ENCODE measurements around the gene ANLN. TPM values are rescaled to one million over a fixed set of nuclear protein-coding genes. Genes with fewer than 3 reads are reported as not detected.

Gene ANLN
- total and polyA plus RNA-seq, 7 donors, result 2.4 to 16.9 (median 4.6) TPM

DNA sequence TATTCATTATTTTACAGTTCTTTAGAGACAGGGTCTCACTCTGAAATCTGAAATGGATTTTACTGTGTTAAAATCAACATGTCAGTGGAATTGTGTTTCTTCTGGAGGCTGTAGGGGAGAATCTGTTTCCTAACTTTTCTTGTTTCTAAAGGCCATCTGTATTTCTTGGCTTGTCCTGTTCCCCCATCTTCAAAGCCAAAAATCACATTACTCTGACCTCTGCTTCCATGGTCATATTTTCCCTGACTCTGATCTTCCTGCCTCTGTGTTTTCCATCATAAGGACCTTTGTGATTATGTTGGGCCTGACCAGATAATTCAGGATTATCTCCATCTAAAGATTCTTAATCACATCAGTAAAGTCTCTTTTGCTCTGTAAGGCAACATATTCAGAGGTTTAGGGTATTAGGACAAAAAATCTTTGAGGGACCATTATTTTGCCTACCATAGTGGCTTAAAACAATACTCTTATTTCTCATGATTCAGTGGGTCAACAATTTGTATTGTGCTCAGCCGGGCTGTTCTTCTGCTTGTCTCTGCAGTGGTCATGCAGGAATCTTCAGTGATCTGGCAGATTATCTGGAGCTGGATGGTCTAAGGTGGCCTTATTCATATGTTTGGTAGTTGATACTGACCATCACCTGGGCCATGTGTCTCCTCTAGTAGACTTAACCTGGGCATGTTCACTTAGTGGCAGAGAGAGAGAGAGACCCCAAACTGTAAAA, 5.7 kb downstream of the ANLN start:
- DNase-seq, result no peak
- Histone ChIP-seq H3K36me3 (no peaks in the 10 kb centered on the region), H3K9me3 (no peaks in the 10 kb centered on the region), H3K4me1 (peaks cover 0 to 23% (median 11%) of the 10 kb centered on the region in 4 donors), H3K4me3 (no peak overlapping the region), H3K27me3 (no peaks in the 10 kb centered on the region), H3K27ac (no peak overlapping the region)
- 95 to 97% methylated on average over 1 of the region's 1 CpG for WGBS, 2 donors
- no peak for TF ChIP-seq EP300 (IDR thresholded peaks at IDR 0.05)
- no peak for TF ChIP-seq POLR2AphosphoS5 (IDR thresholded peaks at IDR 0.05)
- no peak for TF ChIP-seq POLR2A (IDR thresholded peaks at IDR 0.05)
- TF ChIP-seq, protein P1, sequence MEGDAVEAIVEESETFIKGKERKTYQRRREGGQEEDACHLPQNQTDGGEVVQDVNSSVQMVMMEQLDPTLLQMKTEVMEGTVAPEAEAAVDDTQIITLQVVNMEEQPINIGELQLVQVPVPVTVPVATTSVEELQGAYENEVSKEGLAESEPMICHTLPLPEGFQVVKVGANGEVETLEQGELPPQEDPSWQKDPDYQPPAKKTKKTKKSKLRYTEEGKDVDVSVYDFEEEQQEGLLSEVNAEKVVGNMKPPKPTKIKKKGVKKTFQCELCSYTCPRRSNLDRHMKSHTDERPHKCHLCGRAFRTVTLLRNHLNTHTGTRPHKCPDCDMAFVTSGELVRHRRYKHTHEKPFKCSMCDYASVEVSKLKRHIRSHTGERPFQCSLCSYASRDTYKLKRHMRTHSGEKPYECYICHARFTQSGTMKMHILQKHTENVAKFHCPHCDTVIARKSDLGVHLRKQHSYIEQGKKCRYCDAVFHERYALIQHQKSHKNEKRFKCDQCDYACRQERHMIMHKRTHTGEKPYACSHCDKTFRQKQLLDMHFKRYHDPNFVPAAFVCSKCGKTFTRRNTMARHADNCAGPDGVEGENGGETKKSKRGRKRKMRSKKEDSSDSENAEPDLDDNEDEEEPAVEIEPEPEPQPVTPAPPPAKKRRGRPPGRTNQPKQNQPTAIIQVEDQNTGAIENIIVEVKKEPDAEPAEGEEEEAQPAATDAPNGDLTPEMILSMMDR (IDR thresholded peaks at IDR 0.05), result no peak
- intact Hi-C loops (cut with DNase I), result no loop called here

DNA sequence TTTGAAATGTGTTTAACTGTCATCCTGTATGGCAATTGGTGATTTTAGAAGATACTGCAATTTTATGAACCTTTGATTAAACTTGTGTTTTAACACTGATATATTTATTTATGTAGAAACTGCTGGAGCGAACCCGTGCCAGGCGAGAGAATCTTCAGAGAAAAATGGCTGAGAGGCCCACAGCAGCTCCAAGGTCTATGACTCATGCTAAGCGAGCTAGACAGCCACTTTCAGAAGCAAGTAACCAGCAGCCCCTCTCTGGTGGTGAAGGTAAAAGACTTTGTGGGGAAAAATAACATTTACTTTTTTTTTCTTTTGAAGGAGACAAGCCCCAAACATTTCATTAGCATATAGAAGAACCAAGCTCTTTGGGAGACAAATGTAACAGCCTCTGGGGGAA, 6.5 kb downstream of the ANLN start:
- H3K9me3 ChIP-seq, result no peaks in the 10 kb centered on the region
- H3K4me1 ChIP-seq, result peaks cover 0 to 18% (median 4%) of the 10 kb centered on the region in 4 donors
- intact Hi-C loops (cut with DNase I), result no loop called here
- no peak overlapping the region for H3K27ac ChIP-seq
- no peaks in the 10 kb centered on the region for H3K36me3 ChIP-seq
- DNase-seq, result no peak
- no peak overlapping the region for H3K4me3 ChIP-seq
- H3K27me3 ChIP-seq, result no peaks in the 10 kb centered on the region
- TF ChIP-seq, protein P1 (IDR thresholded peaks at IDR 0.05), result no peak
- no peak for TF ChIP-seq POLR2AphosphoS5 (IDR thresholded peaks at IDR 0.05)
- no peak for TF ChIP-seq POLR2A (IDR thresholded peaks at IDR 0.05)
- no peak for TF ChIP-seq EP300 (IDR thresholded peaks at IDR 0.05)
- 88 to 96% methylated on average over 4 of the region's 4 CpGs for WGBS, 2 donors

DNA sequence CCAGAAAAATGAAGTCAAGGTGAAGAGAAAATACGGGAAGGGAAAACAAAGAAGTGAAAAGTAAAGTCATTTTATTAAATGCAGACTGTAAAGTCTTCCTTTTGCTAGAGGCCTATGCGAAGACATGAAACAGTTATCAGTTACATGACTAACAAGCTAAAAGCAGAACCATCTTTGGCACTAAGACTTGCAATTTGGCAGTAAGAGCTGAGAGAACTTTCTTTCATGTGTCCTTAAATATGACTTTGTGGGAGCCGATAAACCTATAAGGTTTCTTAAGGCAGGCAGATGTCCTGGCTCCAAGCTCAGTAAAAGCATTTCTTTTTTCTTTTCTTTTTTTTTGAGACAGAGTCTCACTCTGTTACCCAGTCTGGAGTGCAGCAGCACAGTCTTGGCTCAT, 10.4 kb downstream of the ANLN start:
- TF ChIP-seq POLR2A (IDR thresholded peaks at IDR 0.05) (no peak), POLR2AphosphoS5 (IDR thresholded peaks at IDR 0.05) (no peak)
- TF ChIP-seq, protein P1 (IDR thresholded peaks at IDR 0.05), result no peak
- WGBS, 2 donors, result 96 to 97% methylated on average over 3 of the region's 3 CpGs
- no peak overlapping the region for H3K27ac ChIP-seq
- H3K4me3 ChIP-seq, result no peak overlapping the region
- no peaks in the 10 kb centered on the region for H3K36me3 ChIP-seq
- DNase-seq, result no peak
- no peaks in the 10 kb centered on the region for H3K9me3 ChIP-seq
- H3K27me3 ChIP-seq, result no peaks in the 10 kb centered on the region
- intact Hi-C loops (cut with DNase I), result no loop called here
- H3K4me1 ChIP-seq, result no peaks in the 10 kb centered on the region

DNA sequence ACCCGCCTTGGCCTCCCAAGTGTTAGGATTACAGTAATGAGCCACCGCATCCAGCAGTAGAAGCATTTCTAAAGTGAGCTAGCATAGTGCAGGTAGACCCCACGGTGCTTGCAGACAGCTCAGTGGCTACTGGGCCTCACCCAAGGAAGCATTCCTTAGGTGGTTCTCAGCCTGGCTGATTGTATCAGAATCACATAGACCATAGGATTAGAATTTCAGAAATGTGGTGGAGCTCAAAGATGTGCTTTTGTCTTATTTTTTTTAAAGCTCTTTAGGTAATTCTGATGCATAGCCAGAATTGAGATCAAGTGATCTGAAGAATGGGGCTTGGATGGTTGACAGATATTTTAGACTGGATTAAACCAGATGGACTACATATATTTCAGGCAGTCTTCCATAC, 10.9 kb downstream of the ANLN start:
- no peak for DNase-seq

More for the DNA sequence above, 10.9 kb downstream of the ANLN start:
- H3K4me1 ChIP-seq, result no peaks in the 10 kb centered on the region
- H3K9me3 ChIP-seq, result no peaks in the 10 kb centered on the region
- intact Hi-C loops (cut with DNase I), result no loop called here
- H3K27ac ChIP-seq, result no peak overlapping the region
- no peaks in the 10 kb centered on the region for H3K36me3 ChIP-seq
- TF ChIP-seq EP300 (IDR thresholded peaks at IDR 0.05) (no peak), POLR2AphosphoS5 (IDR thresholded peaks at IDR 0.05) (no peak), POLR2A (IDR thresholded peaks at IDR 0.05) (no peak)
- TF ChIP-seq, protein P1 (IDR thresholded peaks at IDR 0.05), result no peak
- H3K27me3 ChIP-seq, result no peaks in the 10 kb centered on the region
- no peak overlapping the region for H3K4me3 ChIP-seq
- WGBS, 2 donors, result 98% methylated on average over 3 of the region's 3 CpGs

Measured in sigmoid colon (tissue), 7 donors.